ENCODE results near the gene PAMR1.

The PAMR1 gene

GRCh38 chr11:35566181-35566580, 40.8 kb upstream of the PAMR1 start:
- WGBS, result 99% methylated on average over 2 of the region's 4 CpGs

GRCh38 chr11:35564245-35564595, 38.8 kb upstream of the PAMR1 start:
- Histone ChIP-seq H3K27me3 (ENCODE audit: control insufficient read depth in 1 of 2, insufficient read depth in 1 of 2, low read length in 2 of 2) (peaks cover 0 to 12% of the 10 kb centered on the region in 2 experiments), H2BK12ac (ENCODE audit: low read length in 2 of 2) (no peak overlapping the region), H3K4me1 (ENCODE audit: control insufficient read depth, insufficient read depth, low read depth, low read length) (no peaks in the 10 kb centered on the region), H2BK120ac (ENCODE audit: low read depth, low read length) (no peak overlapping the region), H2AFZ (ENCODE audit: low read depth, low read length) (no peak overlapping the region), H3K79me1 (replicated peaks; ENCODE audit: low read length, poor library complexity, severe bottlenecking) (no peaks in the 10 kb centered on the region), H3K27ac (ENCODE audit: low read length, poor library complexity, severe bottlenecking) (no peak overlapping the region), H3K9ac (ENCODE audit: low read length) (peak overlapping the region; percentile 56), H3K18ac (ENCODE audit: low read depth in 1 of 2, low read length in 2 of 2) (no peak overlapping the region), H3K14ac (ENCODE audit: low read length in 2 of 2) (no peak overlapping the region), H3K36me3 (ENCODE audit: control insufficient read depth in 1 of 2, insufficient read depth in 2 of 2, low read depth in 1 of 2, low read length in 2 of 2) (no peaks in the 10 kb centered on the region), H2BK15ac (ENCODE audit: low read depth, poor library complexity, severe bottlenecking) (no peak overlapping the region), H4K91ac (ENCODE audit: low read length) (no peak overlapping the region), H3K9me3 (ENCODE audit: control insufficient read depth, low read length) (peaks cover 9% of the 10 kb centered on the region), H3K23ac (ENCODE audit: low read length in 2 of 2) (no peak overlapping the region), H3K4ac (ENCODE audit: low read depth in 1 of 2, low read length in 2 of 2) (no peak overlapping the region), H3K4me3 (ENCODE audit: insufficient read depth in 1 of 2, low read depth in 1 of 2, low read length in 2 of 2) (no peak overlapping the region), H2AK5ac (ENCODE audit: low read length, severe bottlenecking) (no peak overlapping the region), H3K4me2 (ENCODE audit: low read length, poor library complexity, severe bottlenecking) (no peak overlapping the region), H2BK5ac (ENCODE audit: low read depth, low read length, poor library complexity, severe bottlenecking) (no peak overlapping the region), H4K8ac (ENCODE audit: low read length) (no peak overlapping the region)
- 82% methylated on average over 4 of the region's 4 CpGs for WGBS
- no peak for DNase-seq

More at GRCh38 chr11:35566181-35566580, 40.8 kb upstream of the PAMR1 start:
- Histone ChIP-seq H3K4me1 (ENCODE audit: control insufficient read depth, insufficient read depth, low read depth, low read length) (no peaks in the 10 kb centered on the region), H3K36me3 (ENCODE audit: control insufficient read depth in 1 of 2, insufficient read depth in 2 of 2, low read depth in 1 of 2, low read length in 2 of 2) (no peaks in the 10 kb centered on the region), H2BK12ac (ENCODE audit: low read length in 2 of 2) (no peak overlapping the region), H2BK5ac (ENCODE audit: low read depth, low read length, poor library complexity, severe bottlenecking) (no peak overlapping the region), H2BK120ac (ENCODE audit: low read depth, low read length) (no peak overlapping the region), H3K9ac (ENCODE audit: low read length) (peak overlapping the region; percentile 25), H3K27me3 (ENCODE audit: control insufficient read depth in 1 of 2, insufficient read depth in 1 of 2, low read length in 2 of 2) (peaks cover 0 to 6% of the 10 kb centered on the region in 2 experiments), H3K4ac (ENCODE audit: low read depth in 1 of 2, low read length in 2 of 2) (no peak overlapping the region), H3K4me3 (ENCODE audit: insufficient read depth in 1 of 2, low read depth in 1 of 2, low read length in 2 of 2) (no peak overlapping the region), H3K79me1 (replicated peaks; ENCODE audit: low read length, poor library complexity, severe bottlenecking) (no peaks in the 10 kb centered on the region), H3K27ac (ENCODE audit: low read length, poor library complexity, severe bottlenecking) (no peak overlapping the region), H4K91ac (ENCODE audit: low read length) (no peak overlapping the region), H3K18ac (ENCODE audit: low read depth in 1 of 2, low read length in 2 of 2) (no peak overlapping the region), H3K23ac (ENCODE audit: low read length in 2 of 2) (no peak overlapping the region), H2BK15ac (ENCODE audit: low read depth, poor library complexity, severe bottlenecking) (no peak overlapping the region), H3K14ac (ENCODE audit: low read length in 2 of 2) (no peak overlapping the region), H3K9me3 (ENCODE audit: control insufficient read depth, low read length) (peaks cover 11% of the 10 kb centered on the region), H4K8ac (ENCODE audit: low read length) (no peak overlapping the region), H3K4me2 (ENCODE audit: low read length, poor library complexity, severe bottlenecking) (no peak overlapping the region), H2AFZ (ENCODE audit: low read depth, low read length) (no peak overlapping the region), H2AK5ac (ENCODE audit: low read length, severe bottlenecking) (no peak overlapping the region)
- DNase-seq, result no peak

- H3K14ac ChIP-seq (ENCODE audit: low read length in 2 of 2), result no peak overlapping the region
- H3K4me3 ChIP-seq (ENCODE audit: insufficient read depth in 1 of 2, low read depth in 1 of 2, low read length in 2 of 2), result peak overlapping the region in 1 of 2 experiments; percentile 31
- no peak overlapping the region for H2AK5ac ChIP-seq (ENCODE audit: low read length, severe bottlenecking)
- H2BK5ac ChIP-seq (ENCODE audit: low read depth, low read length, poor library complexity, severe bottlenecking), result no peak overlapping the region
- WGBS, result 92% methylated on average over 2 of the region's 6 CpGs
- H3K4me2 ChIP-seq (ENCODE audit: low read length, poor library complexity, severe bottlenecking), result no peak overlapping the region
- H3K27me3 ChIP-seq (ENCODE audit: control insufficient read depth in 1 of 2, insufficient read depth in 1 of 2, low read length in 2 of 2), result peaks cover 0 to 12% of the 10 kb centered on the region in 2 experiments
- H3K23ac ChIP-seq (ENCODE audit: low read length in 2 of 2), result no peak overlapping the region
- H3K18ac ChIP-seq (ENCODE audit: low read depth in 1 of 2, low read length in 2 of 2), result no peak overlapping the region
- H3K9me3 ChIP-seq (ENCODE audit: control insufficient read depth, low read length), result peaks cover 3% of the 10 kb centered on the region
- no peak overlapping the region for H2BK120ac ChIP-seq (ENCODE audit: low read depth, low read length)
- no peaks in the 10 kb centered on the region for H3K36me3 ChIP-seq (ENCODE audit: control insufficient read depth in 1 of 2, insufficient read depth in 2 of 2, low read depth in 1 of 2, low read length in 2 of 2)
- H3K79me1 ChIP-seq (replicated peaks; ENCODE audit: low read length, poor library complexity, severe bottlenecking), result no peaks in the 10 kb centered on the region
- H3K9ac ChIP-seq (ENCODE audit: low read length), result peak overlapping the region; percentile 56
- no peaks in the 10 kb centered on the region for H3K4me1 ChIP-seq (ENCODE audit: control insufficient read depth, insufficient read depth, low read depth, low read length)
- H2BK15ac ChIP-seq (ENCODE audit: low read depth, poor library complexity, severe bottlenecking), result no peak overlapping the region
- no peak overlapping the region for H4K8ac ChIP-seq (ENCODE audit: low read length)
- H3K27ac ChIP-seq (ENCODE audit: low read length, poor library complexity, severe bottlenecking), result no peak overlapping the region
- no peak overlapping the region for H3K4ac ChIP-seq (ENCODE audit: low read depth in 1 of 2, low read length in 2 of 2)
- H4K91ac ChIP-seq (ENCODE audit: low read length), result no peak overlapping the region
- H2BK12ac ChIP-seq (ENCODE audit: low read length in 2 of 2), result no peak overlapping the region
- DNase-seq, result no peak
- H2AFZ ChIP-seq (ENCODE audit: low read depth, low read length), result no peak overlapping the region
These were observed 38.2 kb upstream of the PAMR1 start for GRCh38 chr11:35563484-35564244.

- no peak overlapping the region for H3K27ac ChIP-seq (ENCODE audit: low read length, poor library complexity, severe bottlenecking)
- no peak overlapping the region for H2BK120ac ChIP-seq (ENCODE audit: low read depth, low read length)
- no peak overlapping the region for H3K9ac ChIP-seq (ENCODE audit: low read length)
- no peak overlapping the region for H2AFZ ChIP-seq (ENCODE audit: low read depth, low read length)
- H2AK5ac ChIP-seq (ENCODE audit: low read length, severe bottlenecking), result no peak overlapping the region
- H2BK15ac ChIP-seq (ENCODE audit: low read depth, poor library complexity, severe bottlenecking), result no peak overlapping the region
- no peaks in the 10 kb centered on the region for H3K9me3 ChIP-seq (ENCODE audit: control insufficient read depth, low read length)
- H3K4me2 ChIP-seq (ENCODE audit: low read length, poor library complexity, severe bottlenecking), result no peak overlapping the region
- no peak overlapping the region for H4K91ac ChIP-seq (ENCODE audit: low read length)
- H3K79me1 ChIP-seq (replicated peaks; ENCODE audit: low read length, poor library complexity, severe bottlenecking), result no peaks in the 10 kb centered on the region
- H3K36me3 ChIP-seq (ENCODE audit: control insufficient read depth in 1 of 2, insufficient read depth in 2 of 2, low read depth in 1 of 2, low read length in 2 of 2), result no peaks in the 10 kb centered on the region
- 96% methylated on average over 5 of the region's 5 CpGs for WGBS
- no peak overlapping the region for H3K23ac ChIP-seq (ENCODE audit: low read length in 2 of 2)
- H3K4me1 ChIP-seq (ENCODE audit: control insufficient read depth, insufficient read depth, low read depth, low read length), result no peaks in the 10 kb centered on the region
- H3K14ac ChIP-seq (ENCODE audit: low read length in 2 of 2), result peak overlapping the region in 1 of 2 experiments; percentile 57
- no peak overlapping the region for H3K4me3 ChIP-seq (ENCODE audit: insufficient read depth in 1 of 2, low read depth in 1 of 2, low read length in 2 of 2)
- H3K27me3 ChIP-seq (ENCODE audit: control insufficient read depth in 1 of 2, insufficient read depth in 1 of 2, low read length in 2 of 2), result peaks cover 0 to 18% of the 10 kb centered on the region in 2 experiments
- peak overlapping the region in 1 of 2 experiments; percentile 37 for H3K18ac ChIP-seq (ENCODE audit: low read depth in 1 of 2, low read length in 2 of 2)
- H2BK5ac ChIP-seq (ENCODE audit: low read depth, low read length, poor library complexity, severe bottlenecking), result no peak overlapping the region
- H4K8ac ChIP-seq (ENCODE audit: low read length), result no peak overlapping the region
- H2BK12ac ChIP-seq (ENCODE audit: low read length in 2 of 2), result peak overlapping the region; percentile 38 to 52
- DNase-seq, result no peak
- peak overlapping the region in 1 of 2 experiments; percentile 27 for H3K4ac ChIP-seq (ENCODE audit: low read depth in 1 of 2, low read length in 2 of 2)
These were observed 34.5 kb upstream of the PAMR1 start for GRCh38 chr11:35559949-35560348.

All from mesenchymal stem cell (in vitro differentiated cells and primary cell).